Femur (tissue), 1 donor: Measurements from ENCODE around the gene OR2AE1.

ENCODE experiments used
- DNase-seq: peaks from one replicate; pipeline ENCODE4 v3.0.0-alpha.2; 2017

OR2AE1 gene

DNA sequence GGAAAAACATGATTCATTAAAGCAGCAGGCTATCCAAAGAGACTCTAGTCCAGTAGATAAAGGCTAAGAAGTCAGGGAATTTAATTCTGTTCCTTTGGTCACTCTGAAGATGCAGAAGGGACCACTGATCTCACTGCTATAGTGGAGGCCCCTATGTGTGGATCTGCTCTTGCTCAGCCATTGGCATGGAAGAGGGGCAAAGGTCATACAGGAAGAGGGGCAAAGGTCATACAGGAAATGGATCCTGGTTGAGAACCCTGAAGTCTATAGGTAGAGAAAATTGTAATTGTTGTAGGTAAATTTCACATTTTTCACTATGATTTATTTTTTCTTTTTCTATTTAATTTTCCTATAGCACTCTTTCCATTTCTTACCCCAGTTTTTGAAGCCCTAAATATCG, 21.6 kb downstream of the OR2AE1 start:
- DNase-seq, result no peak

DNA sequence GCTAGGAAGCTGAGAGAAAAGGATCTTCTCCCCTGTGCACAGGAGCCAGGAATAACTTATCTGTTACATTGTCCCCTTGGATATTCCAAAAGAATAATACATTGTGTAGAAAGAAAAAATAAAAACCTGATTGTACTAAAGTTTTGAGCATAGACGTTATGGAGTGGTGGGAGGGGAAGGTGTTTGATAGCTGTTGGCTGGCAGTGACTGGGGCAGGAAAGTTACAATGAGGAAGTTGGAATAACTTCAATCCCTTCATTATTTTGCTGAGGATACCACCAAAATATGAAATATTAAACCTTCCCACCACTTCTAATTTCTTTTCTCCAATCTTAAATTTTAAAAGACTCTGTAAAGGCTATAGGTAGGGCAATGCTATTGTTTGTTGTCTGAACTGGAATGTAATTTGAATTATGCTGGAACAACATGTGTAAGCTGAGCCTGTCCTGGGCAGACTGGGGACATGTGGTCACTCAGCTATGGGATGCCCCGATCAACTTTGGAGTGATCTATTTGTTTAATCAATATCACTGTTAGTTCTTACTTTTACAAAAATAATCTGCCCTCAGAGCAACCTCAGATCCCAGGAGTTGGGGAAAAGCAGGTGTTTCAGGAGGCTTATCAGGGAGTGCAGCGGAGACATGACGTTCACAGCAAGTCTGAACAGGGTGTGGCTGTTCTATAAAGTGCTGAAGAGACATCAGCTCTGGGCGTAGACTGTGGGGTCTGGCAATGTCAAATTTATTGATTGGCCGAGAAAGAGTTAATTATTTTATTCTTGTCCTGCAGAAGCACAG, 28.2 kb downstream of the OR2AE1 start:
- no peak for DNase-seq

DNA sequence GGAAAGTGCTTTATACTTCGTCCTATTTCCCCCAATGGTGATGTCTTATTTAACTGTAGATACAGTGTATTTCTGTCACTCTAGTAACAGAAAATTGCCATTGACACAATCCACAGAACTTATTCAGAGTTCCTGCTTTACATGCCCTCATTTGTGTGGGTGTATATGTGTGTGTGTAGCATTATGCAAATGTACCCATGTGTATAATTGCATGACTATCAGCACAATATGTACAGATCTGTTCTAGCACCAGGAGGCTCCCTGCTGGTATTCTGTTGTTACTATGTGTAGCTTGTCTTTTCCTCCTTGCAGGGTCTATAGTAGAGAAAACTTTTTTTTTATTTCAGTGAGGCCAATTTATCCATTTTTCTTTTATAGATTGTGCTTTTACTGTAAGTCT, 32.5 kb downstream of the OR2AE1 start:
- DNase-seq, result no peak

- no peak for DNase-seq
These were observed 33.0 kb downstream of the OR2AE1 start for GRCh38 chr7:99843808-99844207.

GRCh38 chr7:99842926-99843325, 33.9 kb downstream of the OR2AE1 start:
- no peak for DNase-seq

DNA sequence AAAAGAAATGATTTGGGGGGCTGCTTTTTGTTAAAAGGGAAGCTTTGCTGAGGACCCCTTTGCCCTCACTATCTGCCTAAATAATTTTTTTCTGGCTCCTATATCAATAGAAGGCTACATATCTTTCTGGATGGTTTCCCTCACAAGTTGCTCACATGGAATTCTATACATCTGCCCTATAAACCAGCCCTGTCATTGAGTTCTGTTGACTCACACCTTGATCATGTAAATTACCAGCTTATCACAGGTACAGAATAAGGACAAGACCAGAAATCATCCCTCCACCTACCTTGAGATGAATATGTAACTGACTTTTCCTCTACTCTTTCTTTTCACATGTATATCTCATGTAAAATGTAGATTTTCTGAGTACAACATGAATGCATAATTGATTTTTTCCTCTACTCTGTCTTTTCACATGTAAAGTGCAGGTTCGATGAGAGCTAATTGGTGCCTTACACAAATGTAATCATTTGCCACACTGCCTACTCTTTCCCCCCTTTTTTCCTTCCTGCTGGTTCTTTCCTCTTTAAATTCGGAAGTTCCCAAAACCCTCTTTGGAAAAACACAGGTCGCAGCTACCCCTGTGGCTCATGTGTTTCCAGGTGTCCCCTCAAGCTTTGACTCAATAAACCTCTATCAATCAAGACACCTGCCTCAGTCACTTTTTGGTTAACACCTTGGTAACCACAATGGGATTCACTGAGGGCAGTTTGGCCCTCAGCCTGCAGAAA, 36.5 kb downstream of the OR2AE1 start:
- no peak for DNase-seq

DNA sequence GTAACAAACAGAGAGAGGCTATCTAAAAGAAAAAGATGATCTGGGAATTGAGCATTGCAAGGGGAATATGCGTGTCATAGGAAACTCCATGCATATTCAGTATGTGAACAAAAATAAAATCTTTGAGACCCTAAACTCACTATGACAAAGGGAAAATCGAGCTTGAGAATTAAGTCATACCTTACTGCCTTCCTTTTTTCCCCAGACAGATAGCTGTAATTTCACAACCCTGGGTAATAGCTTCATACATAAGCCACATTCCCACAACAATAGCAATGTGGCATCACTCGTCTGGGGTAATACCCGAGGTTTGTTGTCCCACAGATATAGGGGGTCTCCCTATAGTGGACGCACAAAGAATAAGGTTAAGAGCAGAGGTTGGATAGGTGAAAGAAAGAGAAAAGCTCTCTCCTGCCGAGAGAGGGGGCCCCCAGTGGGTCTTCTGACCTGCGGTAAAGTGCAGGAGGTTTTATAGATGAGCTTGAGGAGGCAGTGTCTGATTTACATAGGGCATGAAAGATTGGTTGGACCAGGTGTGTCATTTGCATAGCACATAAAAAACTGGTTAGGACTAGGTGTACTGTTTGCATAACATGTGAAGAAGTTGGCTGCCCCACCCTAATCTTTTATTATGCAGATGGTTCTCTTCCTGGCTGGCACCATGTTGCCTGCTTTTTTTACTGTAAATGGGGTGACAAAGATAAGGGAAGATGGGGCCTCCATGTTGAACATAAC, 37.4 kb downstream of the OR2AE1 start:
- DNase-seq, result no peak

- DNase-seq, result no peak
These were observed 39.0 kb downstream of the OR2AE1 start for GRCh38 chr7:99837649-99838361.

- no peak for DNase-seq
These were observed 41.6 kb downstream of the OR2AE1 start for GRCh38 chr7:99835189-99835588.

GRCh38 chr7:99834382-99834781, 42.5 kb downstream of the OR2AE1 start:
- DNase-seq, result no peak

DNA sequence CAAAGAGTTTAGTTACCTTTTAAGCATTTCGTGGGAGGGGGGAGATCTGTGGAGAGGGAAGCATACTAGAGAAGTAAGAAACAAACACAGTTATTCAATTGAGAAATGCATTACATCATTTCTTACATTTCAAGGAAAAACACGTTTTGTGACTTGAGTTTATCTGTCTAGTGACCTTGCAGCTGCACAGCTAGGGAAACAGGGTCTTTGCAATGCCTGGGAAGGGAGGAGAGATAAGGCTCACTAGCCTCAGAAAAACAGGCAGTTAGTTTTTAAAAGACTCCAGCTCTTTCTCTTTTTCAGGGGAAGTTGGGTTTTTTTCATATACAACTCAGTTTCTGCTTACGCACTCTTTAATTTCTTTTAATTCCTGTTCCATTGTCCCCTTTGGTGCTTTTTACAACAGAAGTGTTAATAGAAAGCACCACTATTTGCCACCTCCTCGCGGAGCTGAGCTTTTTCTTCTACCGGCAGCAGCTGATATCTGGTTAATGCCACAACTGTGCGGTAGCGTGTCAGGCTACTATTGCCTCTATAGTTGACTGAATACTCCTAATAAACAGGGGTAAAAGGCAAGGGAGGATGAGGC, 43.5 kb downstream of the OR2AE1 start:
- no peak for DNase-seq

- no peak for DNase-seq
These were observed 45.2 kb downstream of the OR2AE1 start for GRCh38 chr7:99831595-99831994.

- DNase-seq, result no peak
These were observed 47.2 kb downstream of the OR2AE1 start for GRCh38 chr7:99829524-99830160.

GRCh38 chr7:99828811-99829210, 48.0 kb downstream of the OR2AE1 start:
- DNase-seq, result no peak

GRCh38 chr7:99827040-99827778, 49.6 kb downstream of the OR2AE1 start:
- no peak for DNase-seq
